ENCODE data around the gene PDXK. TPM values are rescaled to one million over a fixed set of nuclear protein-coding genes. Genes with fewer than 3 reads are reported as not detected.

The PDXK gene
- total and polyA plus RNA-seq, 2 of the 8 experiments (the other 6 are each of a cell fraction or from before 2014, with no cell fraction given) = 78.0 to 112 TPM

- no peak overlapping the region for H4K8ac ChIP-seq (ENCODE audit: extremely low read depth, insufficient read depth, low read length)
- no peak overlapping the region for H2BK20ac ChIP-seq (ENCODE audit: low read length)
- no peaks in the 10 kb centered on the region for H3K23me2 ChIP-seq (ENCODE audit: low read depth, low read length)
- H3K36me3 ChIP-seq (ENCODE audit: control insufficient read depth in 2 of 4, insufficient read depth in 4 of 4, low read length in 3 of 4) = peaks cover 7 to 34% (median 22%) of the 10 kb centered on the region in 4 experiments; a peak in 7 of 8 replicates
- FAIRE-seq = no peak
- no peak overlapping the region for H2BK15ac ChIP-seq (ENCODE audit: low read length)
- H3K27me3 ChIP-seq (replicated peaks in 1 of 4; ENCODE audit: control insufficient read depth in 3 of 4, extremely low read depth in 1 of 4, insufficient read depth in 3 of 4, low read length in 3 of 4) = no peaks in the 10 kb centered on the region
- POLR2A ChIA-PET (ENCODE audit: partially characterized antibody) = interaction anchor here (0.9 to 1.9 kb wide), 5 partner anchors 10 to 33 kb away, joined by 3 to 6 read pairs (median 4); no protein-coding TSS in a partner anchor
- no peak overlapping the region for H4K5ac ChIP-seq (ENCODE audit: insufficient read length, low read depth, low read length)
- no peaks in the 10 kb centered on the region for H3K9me3 ChIP-seq (ENCODE audit: insufficient read depth in 2 of 2, low read depth in 1 of 2, low read length in 1 of 2)
- H3K79me1 ChIP-seq (ENCODE audit: low read depth, low read length) = no peaks in the 10 kb centered on the region
- no peak overlapping the region for H2BK120ac ChIP-seq (replicated peaks; ENCODE audit: low read depth, low read length)
- H2AFZ ChIP-seq (ENCODE audit: low read length) = no peak overlapping the region
- no peaks in the 10 kb centered on the region for H3K79me2 ChIP-seq (ENCODE audit: control insufficient read depth in 1 of 2, insufficient read depth in 2 of 2, low read length in 2 of 2)
- H3K27ac ChIP-seq (ENCODE audit: low read depth, low read length) = no peak overlapping the region
- H3K4ac ChIP-seq (replicated peaks; ENCODE audit: insufficient read length, low read depth, low read length) = no peak overlapping the region
- H4K20me1 ChIP-seq (replicated peaks in 1 of 2; ENCODE audit: control insufficient read depth in 1 of 2, insufficient read depth in 2 of 2, low read length in 2 of 2) = peaks cover 2 to 16% of the 10 kb centered on the region in 2 experiments
- CTCF ChIA-PET (ENCODE audit: partially characterized antibody) = interaction anchor here (1.1 to 1.7 kb wide), 3 partner anchors 13 to 27 kb away, joined by 3 to 5 read pairs (median 3); no protein-coding TSS in a partner anchor
- no peaks in the 10 kb centered on the region for H3K4me1 ChIP-seq (replicated peaks in 1 of 4; ENCODE audit: control insufficient read depth in 3 of 4, insufficient read depth in 4 of 4, low read length in 3 of 4)
- WGBS, 2 experiments (ENCODE audit: extremely low coverage in 1 of 2, insufficient coverage in 1 of 2, insufficient read length in 1 of 2, insufficient replicate concordance in 2 of 2, low coverage in 1 of 2, low lambda C conversion rate in 2 of 2, missing lambda C conversion rate in 1 of 2) = 93% methylated on average over 37 of the region's 37 CpGs; no CpG with 5 or more reads in 1 of the 2 experiments
- no peak overlapping the region for H4K91ac ChIP-seq (replicated peaks; ENCODE audit: insufficient read length, low read length)
- no peak for DNase-seq (ENCODE audit: low read depth in 1 of 2, low spot score in 2 of 2)
- H3K4me2 ChIP-seq (ENCODE audit: insufficient read depth in 1 of 2, low read depth in 2 of 2, low read length in 2 of 2) = no peak overlapping the region
- no peak overlapping the region for H3K9ac ChIP-seq (replicated peaks in 1 of 4; ENCODE audit: extremely low read depth in 1 of 4, low read depth in 3 of 4, low read length in 3 of 4)
- no peak overlapping the region for H3K23ac ChIP-seq (ENCODE audit: insufficient read length)
- H3K14ac ChIP-seq (ENCODE audit: insufficient read length) = no peak overlapping the region
- no peak overlapping the region for H2AK5ac ChIP-seq (ENCODE audit: low read depth, low read length)
- no peak overlapping the region for H3K4me3 ChIP-seq (ENCODE audit: extremely low read depth in 1 of 4, insufficient read depth in 2 of 4, low read depth in 3 of 4, low read length in 4 of 4)
- H2BK12ac ChIP-seq (ENCODE audit: low read depth, low read length) = no peak overlapping the region
- H3K56ac ChIP-seq (replicated peaks; ENCODE audit: insufficient read length, low read depth, low read length) = no peak overlapping the region
- no peak overlapping the region for H2BK5ac ChIP-seq (ENCODE audit: low read depth, low read length)
- H3K18ac ChIP-seq (ENCODE audit: extremely low read depth, low read length) = no peak overlapping the region
- TF ChIP-seq SP1 (IDR thresholded peaks at IDR 0.05; ENCODE audit: low read depth, low read length) (no peak), RBBP5 (IDR thresholded peaks at IDR 0.05; ENCODE audit: borderline replicate concordance, low read depth, low read length) (no peak), EZH2 (IDR thresholded peaks at IDR 0.05; ENCODE audit: low read depth, low read length, severe bottlenecking) (no peak)
Measured at GRCh38 chr21:43755820-43756594, 37.1 kb downstream of the PDXK start.

All from H1 (cell line).